Measurements from ENCODE around the gene CLCA4.

The CLCA4 gene, protein sequence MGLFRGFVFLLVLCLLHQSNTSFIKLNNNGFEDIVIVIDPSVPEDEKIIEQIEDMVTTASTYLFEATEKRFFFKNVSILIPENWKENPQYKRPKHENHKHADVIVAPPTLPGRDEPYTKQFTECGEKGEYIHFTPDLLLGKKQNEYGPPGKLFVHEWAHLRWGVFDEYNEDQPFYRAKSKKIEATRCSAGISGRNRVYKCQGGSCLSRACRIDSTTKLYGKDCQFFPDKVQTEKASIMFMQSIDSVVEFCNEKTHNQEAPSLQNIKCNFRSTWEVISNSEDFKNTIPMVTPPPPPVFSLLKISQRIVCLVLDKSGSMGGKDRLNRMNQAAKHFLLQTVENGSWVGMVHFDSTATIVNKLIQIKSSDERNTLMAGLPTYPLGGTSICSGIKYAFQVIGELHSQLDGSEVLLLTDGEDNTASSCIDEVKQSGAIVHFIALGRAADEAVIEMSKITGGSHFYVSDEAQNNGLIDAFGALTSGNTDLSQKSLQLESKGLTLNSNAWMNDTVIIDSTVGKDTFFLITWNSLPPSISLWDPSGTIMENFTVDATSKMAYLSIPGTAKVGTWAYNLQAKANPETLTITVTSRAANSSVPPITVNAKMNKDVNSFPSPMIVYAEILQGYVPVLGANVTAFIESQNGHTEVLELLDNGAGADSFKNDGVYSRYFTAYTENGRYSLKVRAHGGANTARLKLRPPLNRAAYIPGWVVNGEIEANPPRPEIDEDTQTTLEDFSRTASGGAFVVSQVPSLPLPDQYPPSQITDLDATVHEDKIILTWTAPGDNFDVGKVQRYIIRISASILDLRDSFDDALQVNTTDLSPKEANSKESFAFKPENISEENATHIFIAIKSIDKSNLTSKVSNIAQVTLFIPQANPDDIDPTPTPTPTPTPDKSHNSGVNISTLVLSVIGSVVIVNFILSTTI

GRCh38 chr1:86546787-86547221 lies at the start of gene CLCA4:
Gene CLCA4 (plus strand): TSS chr1:86547078. CDS start chr1:86547120, 42 bp downstream.
- no peak for DNase-seq

DNA sequence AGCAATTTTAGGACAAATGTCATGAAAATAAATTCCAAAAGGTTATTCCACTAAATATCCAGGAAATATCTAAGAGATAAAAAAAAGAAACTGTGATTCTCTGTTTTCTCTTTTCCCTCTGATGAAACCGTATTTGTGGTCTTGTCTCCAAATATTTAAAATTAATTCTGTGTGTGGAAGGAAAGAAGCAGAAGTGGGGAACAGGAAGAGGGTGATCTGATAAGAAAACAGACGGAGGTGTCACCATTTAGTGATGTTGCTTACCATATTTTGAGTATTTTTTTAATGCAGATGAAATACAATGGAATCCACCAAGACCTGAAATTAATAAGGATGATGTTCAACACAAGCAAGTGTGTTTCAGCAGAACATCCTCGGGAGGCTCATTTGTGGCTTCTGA lies 48.6 kb upstream of the CLCA4 start:
- no peak for DNase-seq

- peak; percentile 77 for DNase-seq
Measured at GRCh38 chr1:86499987-86500593, 46.8 kb upstream of the CLCA4 start.

- no peak for DNase-seq
Measured at GRCh38 chr1:86500714-86501113, 46.2 kb upstream of the CLCA4 start.

- DNase-seq = peak; percentile 77
Measured at GRCh38 chr1:86502125-86502646, 44.7 kb upstream of the CLCA4 start.

DNA sequence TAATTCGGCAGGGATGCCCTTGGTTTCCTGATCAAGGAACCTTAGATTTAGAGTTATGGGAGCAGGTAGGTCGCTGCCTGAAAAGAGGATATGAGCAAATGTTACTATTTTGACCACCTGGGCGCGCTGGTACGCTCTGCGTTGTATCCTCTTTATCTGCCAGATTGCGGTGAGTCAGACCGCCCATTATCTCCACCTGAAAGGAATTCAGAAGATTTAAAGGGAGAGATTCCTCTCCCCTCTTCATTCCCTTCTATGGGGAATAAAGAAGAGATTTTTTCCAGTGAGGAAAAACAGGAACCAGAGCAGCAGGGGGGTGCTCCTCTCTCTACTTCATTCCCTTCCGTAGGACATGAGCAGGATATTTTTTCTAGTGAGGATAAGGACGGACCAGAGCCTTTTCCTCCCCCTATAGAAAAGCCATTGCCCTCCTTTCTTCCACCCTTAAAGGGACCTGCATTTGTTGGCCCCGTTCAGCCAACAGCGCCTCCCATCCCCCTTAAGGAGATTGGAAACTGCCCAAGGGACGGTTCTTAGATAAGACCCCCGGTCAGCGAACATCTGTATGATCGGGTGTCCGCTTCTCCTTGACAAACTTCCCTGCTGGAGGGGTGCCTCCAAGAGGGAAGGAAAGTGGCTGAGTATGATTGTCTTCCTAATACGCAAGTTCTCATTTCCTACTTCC lies 44.0 kb upstream of the CLCA4 start:
- peak; percentile 27 for DNase-seq

GRCh38 chr1:86503406-86504136 lies 43.3 kb upstream of the CLCA4 start:
- DNase-seq = no peak

- no peak for DNase-seq
Measured at GRCh38 chr1:86504137-86504479, 42.8 kb upstream of the CLCA4 start.

DNA sequence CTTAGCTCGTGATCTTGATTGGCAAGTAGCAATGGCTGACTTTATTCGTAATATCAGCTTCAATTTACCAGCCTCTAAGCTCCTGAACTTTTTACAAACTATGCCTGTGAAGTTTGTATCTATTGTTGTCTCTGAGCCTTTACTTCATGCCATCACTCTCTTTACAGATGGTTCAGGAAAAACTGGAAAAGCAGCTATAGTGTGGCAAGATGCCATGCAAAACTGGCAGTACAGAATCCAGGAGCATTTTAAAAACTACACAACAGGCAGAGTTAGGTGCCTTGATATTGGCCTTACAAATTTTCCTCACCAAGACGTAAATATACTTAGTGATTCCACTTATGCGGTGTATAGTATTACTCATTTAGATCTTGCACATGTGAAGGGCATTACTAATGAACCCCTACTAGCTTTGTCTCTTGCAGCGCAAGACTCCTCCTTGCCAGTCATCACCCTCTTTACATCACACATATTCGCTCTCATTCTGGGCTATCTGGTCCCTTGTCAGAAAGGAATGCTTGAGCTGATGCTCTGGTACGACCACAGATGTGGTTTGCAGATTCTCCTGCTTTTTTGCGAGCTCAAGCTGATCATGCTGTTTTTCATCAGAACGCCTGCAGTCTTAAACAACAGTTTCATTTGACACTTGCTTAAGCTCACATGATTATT lies 41.8 kb upstream of the CLCA4 start:
- DNase-seq = no peak

GRCh38 chr1:86505564-86505902 lies 41.3 kb upstream of the CLCA4 start:
- DNase-seq = no peak

GRCh38 chr1:86507935-86508582 lies 38.8 kb upstream of the CLCA4 start:
- DNase-seq = peak; percentile 43

- no peak for DNase-seq
Measured at GRCh38 chr1:86508583-86508969, 38.3 kb upstream of the CLCA4 start.

DNA sequence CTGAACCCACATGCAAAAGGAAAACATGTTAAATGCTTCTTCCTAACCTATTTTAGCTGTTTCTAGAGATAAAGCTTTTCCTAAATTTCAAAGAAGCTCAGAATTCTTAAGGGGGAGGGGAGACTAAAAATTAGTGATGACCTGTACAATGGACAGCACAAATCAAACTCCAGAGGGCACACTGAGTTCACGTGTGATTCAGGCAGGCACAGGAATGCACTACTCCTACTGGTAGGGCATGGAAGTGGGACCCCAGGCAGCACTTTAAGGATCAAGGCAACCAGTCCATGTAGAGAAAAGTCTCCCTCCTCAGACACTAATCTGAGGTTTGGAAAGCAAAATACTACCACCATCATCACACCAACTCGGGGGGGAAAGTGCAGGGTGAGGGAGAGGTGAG lies 31.3 kb upstream of the CLCA4 start:
- no peak for DNase-seq

DNA sequence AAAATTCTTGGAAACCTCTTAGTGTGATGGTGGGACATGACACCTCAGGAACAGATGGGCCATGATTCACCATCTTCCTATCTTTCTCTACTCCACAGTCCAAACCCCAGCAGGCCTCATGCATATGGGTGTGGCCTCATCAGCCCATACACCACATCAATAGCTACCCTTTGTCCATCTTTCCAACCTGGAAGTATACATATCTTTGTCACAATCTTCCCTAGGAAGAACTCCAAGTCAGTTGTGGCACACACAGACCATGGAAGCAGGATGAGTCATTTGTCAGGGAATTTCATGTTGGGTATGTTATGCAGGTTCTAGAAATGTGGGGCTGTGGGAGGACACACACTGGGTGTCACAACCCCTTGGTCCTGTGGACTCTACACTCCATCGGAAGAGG lies 30.5 kb upstream of the CLCA4 start:
- no peak for DNase-seq

- no peak for DNase-seq
Measured at GRCh38 chr1:86517336-86517735, 29.5 kb upstream of the CLCA4 start.

DNA sequence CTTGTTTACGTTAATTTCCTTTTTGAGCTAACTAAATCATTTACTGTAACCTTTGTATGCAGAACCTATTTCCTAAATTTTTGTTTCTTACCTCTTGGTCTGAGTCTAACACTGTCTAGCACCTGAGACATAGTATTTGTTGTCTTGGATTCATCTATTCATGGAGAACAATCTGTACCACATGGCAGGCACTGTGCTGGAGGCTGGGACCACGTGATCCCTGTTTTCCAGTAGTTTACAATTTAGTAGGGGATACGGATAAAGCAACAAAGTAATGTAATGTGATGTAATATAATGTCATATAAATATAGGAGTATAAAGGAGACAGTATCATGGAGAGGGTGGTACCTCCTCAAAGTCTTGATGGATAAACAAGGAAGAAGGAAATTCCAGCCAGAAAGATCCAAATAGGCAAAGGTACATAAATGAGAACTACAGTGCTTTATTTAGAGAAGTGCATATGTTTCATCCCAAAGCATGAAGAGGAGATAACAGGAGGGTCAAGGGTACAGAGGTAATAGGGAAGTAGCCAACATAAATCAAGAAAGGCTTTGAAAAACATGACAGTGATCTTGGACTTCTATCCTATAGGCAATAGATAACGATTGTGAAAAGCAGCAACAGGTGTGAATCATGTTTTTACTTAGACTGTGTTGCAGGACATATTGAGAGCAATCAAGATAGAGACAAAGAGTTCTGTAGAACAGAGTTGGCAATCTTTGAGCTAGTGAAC lies 25.9 kb upstream of the CLCA4 start:
- no peak for DNase-seq

GRCh38 chr1:86521522-86521891 lies 25.4 kb upstream of the CLCA4 start:
- DNase-seq = no peak

DNA sequence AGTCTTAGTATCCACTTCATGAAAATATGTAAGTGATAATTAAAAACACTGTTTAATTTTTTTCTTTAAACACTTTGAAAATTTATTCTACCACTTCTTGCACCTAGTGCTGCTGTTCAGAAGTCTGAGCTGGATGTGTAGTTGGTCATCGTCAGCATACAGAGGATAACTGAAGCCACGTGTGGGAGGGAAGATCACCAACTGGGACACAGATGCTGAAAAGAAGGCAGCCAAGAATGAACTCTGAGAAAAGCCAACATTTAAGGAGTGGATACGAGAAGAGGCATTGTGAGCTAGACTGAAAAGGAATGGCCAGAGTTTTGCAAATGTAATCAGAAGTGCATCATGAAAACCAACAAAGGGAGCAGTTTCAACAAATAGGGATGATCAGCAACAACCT lies 24.6 kb upstream of the CLCA4 start:
- DNase-seq = no peak

DNA sequence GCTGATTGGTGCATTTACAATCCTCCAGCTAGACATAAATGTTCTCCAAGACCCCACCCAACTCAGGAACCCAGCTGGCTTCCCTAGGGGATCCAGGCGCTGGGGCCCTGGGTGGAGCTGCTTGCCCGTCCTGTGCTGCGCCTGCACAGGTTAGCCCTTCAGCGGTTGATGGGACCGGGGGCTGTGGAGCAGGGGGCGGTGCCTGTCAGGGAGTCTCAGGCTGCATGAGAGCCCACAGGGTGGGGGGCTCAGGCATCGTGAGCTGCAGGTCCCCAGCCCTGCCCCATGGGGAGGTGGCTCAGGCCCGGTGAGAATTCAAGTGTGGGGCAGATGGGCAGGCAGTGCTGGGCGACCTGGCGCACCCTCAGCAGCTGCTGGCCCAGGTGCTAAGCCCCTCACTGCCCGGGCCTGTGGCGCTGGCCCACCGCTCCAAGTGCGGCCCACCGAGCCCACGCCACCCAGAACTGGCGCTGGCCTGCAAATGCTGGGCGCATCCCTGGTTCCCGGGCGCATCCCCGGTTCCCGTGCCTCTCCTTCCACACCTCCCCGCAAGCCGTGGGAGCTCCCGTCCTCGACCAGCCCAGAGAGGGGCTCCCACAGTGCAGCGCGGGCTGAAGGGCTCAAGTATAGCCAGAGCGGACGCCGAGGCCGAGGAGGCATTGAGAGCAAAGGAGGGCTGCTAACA lies 23.1 kb upstream of the CLCA4 start:
- no peak for DNase-seq

- DNase-seq = no peak
Measured at GRCh38 chr1:86527306-86527705, 19.6 kb upstream of the CLCA4 start.

All from CD4-positive, alpha-beta T cell treated with Interleukin-17A for 1 hour (primary cell).